Epithelial cell of esophagus (primary cell): Measurements from ENCODE around the gene JUNB.

Experiments
- DNase-seq: peaks from one replicate; pipeline ENCODE4 v3.0.0; 2010; ENCODE audit warnings: low read depth
- H3K4me3 ChIP-seq: 2 replicates; pipeline ENCODE4 v1.5.1; 2011; ENCODE audit warnings: mild to moderate bottlenecking, low read length, control low read depth
- CTCF ChIP-seq: IDR thresholded peaks from 2 replicates; pipeline ENCODE4 v1.5.1; 2011; ENCODE audit warnings: low read depth, mild to moderate bottlenecking, low read length, control low read depth, inconsistent platforms; ENCODE audit not compliant: insufficient read depth; ENCODE audit errors: missing control alignments

The JUNB gene

GRCh38 chr19:12788682-12789097 lies 2.6 kb upstream of the JUNB start:
- TF ChIP-seq CTCF = no peak
- H3K4me3 ChIP-seq = peak overlapping the region; percentile 27
- DNase-seq = peak; percentile 67

- DNase-seq = peak; percentile 64
- TF ChIP-seq CTCF = no peak
- H3K4me3 ChIP-seq = peak overlapping the region; percentile 27
Observed at GRCh38 chr19:12789098-12789903, 2.0 kb upstream of the JUNB start.

GRCh38 chr19:12789904-12790619 lies 1.2 kb upstream of the JUNB start:
- DNase-seq = peak; percentile 98
- peak overlapping the region; percentile 92 for H3K4me3 ChIP-seq
- TF ChIP-seq CTCF = no peak

GRCh38 chr19:12790628-12791344 lies 500 bp upstream of the JUNB start:
- no peak for TF ChIP-seq CTCF
- DNase-seq = no peak
- peak overlapping the region; percentile 92 for H3K4me3 ChIP-seq

- no peak for TF ChIP-seq CTCF
- peak; percentile 49 for DNase-seq
- H3K4me3 ChIP-seq = peak overlapping the region; percentile 92
Observed at GRCh38 chr19:12792051-12792852, 966 bp downstream of the JUNB start.

- DNase-seq = no peak
- peak overlapping the region; percentile 92 for H3K4me3 ChIP-seq
- TF ChIP-seq CTCF = no peak
Observed at GRCh38 chr19:12792853-12793289, 1.6 kb downstream of the JUNB start.
